Neuronal stem cell (in vitro differentiated cells): Measurements from ENCODE around the gene MALRD1.

Source experiments
- DNase-seq: peaks from one replicate; pipeline ENCODE4 v3.0.0-alpha.2; 2013; ENCODE audit warnings: low spot score
- H2AFZ ChIP-seq: one replicate; pipeline ENCODE4 v1.6.1; 2013; ENCODE audit warnings: mild to moderate bottlenecking, low read length, inconsistent platforms
- H2AK5ac ChIP-seq: 2 replicates; pipeline ENCODE4 v1.6.1; 2013; ENCODE audit warnings: low read depth, mild to moderate bottlenecking, inconsistent platforms, low read length, moderate library complexity, mixed read lengths
- H2BK120ac ChIP-seq: 2 replicates; pipeline ENCODE4 v1.6.1; 2013; ENCODE audit warnings: low read depth, mild to moderate bottlenecking, inconsistent platforms, low read length, moderate library complexity, mixed read lengths
- H2BK12ac ChIP-seq: one replicate; pipeline ENCODE4 v1.6.1; 2013; ENCODE audit warnings: low read length, inconsistent platforms
- H2BK15ac ChIP-seq: 2 replicates; pipeline ENCODE4 v1.6.1; 2013; ENCODE audit warnings: mild to moderate bottlenecking, low read length, inconsistent platforms, mixed read lengths
- H2BK5ac ChIP-seq: one replicate; pipeline ENCODE4 v1.6.1; 2013; ENCODE audit warnings: inconsistent platforms, mild to moderate bottlenecking, low read length, moderate library complexity
- H3K14ac ChIP-seq: one replicate; pipeline ENCODE4 v1.6.1; 2013; ENCODE audit warnings: low read length, inconsistent platforms
- H3K18ac ChIP-seq: 2 replicates; pipeline ENCODE4 v1.6.1; 2013; ENCODE audit warnings: low read length, inconsistent platforms
- H3K23ac ChIP-seq: 2 replicates; pipeline ENCODE4 v1.6.1; 2013; ENCODE audit warnings: low read depth, mild to moderate bottlenecking, mixed read lengths, low read length, inconsistent platforms; ENCODE audit not compliant: poor library complexity
- H3K27ac ChIP-seq: replicated peaks from 3 replicates; pipeline ENCODE4 v1.5.1; 2013; ENCODE audit warnings: low read length, inconsistent platforms
- H3K27me3 ChIP-seq, 3 experiments: 2 replicates each; pipeline ENCODE4 v1.6.1; 2013; ENCODE audit warnings: low read length in 3 of 3, mild to moderate bottlenecking in 2 of 3, inconsistent platforms in 1 of 3, low read depth in 1 of 3, mixed read lengths in 1 of 3, moderate library complexity in 1 of 3; ENCODE audit not compliant: control insufficient read depth in 3 of 3, insufficient read depth in 3 of 3
- H3K36me3 ChIP-seq, 2 donors: replicated peaks in 1 of 2; 2 replicates each; pipeline ENCODE4 v1.6.1; 2013; ENCODE audit warnings: low read length in 2 of 2; ENCODE audit not compliant: control insufficient read depth in 2 of 2, insufficient read depth in 2 of 2
- H3K4ac ChIP-seq: 2 replicates; pipeline ENCODE4 v1.6.1; 2013; ENCODE audit warnings: inconsistent platforms, mild to moderate bottlenecking, low read length, moderate library complexity
- H3K4me1 ChIP-seq, 2 donors: 1 replicate in 1 of 2; 2 replicates in 1 of 2; pipeline ENCODE4 v1.6.1; 2013; ENCODE audit warnings: low read length in 2 of 2, low read depth in 1 of 2; ENCODE audit not compliant: control insufficient read depth in 2 of 2, insufficient read depth in 1 of 2
- H3K4me2 ChIP-seq: one replicate; pipeline ENCODE4 v1.6.1; 2013; ENCODE audit warnings: mild to moderate bottlenecking, low read length, inconsistent platforms; ENCODE audit not compliant: insufficient read depth, poor library complexity, severe bottlenecking
- H3K4me3 ChIP-seq, 2 donors: 2 replicates each; pipeline ENCODE4 v1.5.1; 2013; ENCODE audit warnings: low read length in 2 of 2, mild to moderate bottlenecking in 2 of 2, inconsistent platforms in 1 of 2, moderate library complexity in 1 of 2
- H3K79me1 ChIP-seq: one replicate; pipeline ENCODE4 v1.6.1; 2013; ENCODE audit warnings: low read depth, mild to moderate bottlenecking, inconsistent platforms, low read length, moderate library complexity
- H3K9ac ChIP-seq: one replicate; pipeline ENCODE4 v1.6.1; 2013; ENCODE audit warnings: mild to moderate bottlenecking, low read depth, low read length, inconsistent platforms; ENCODE audit not compliant: poor library complexity
- H3K9me3 ChIP-seq, 2 donors: replicated peaks in 1 of 2; 2 replicates each; pipeline versions ENCODE3 to v1.6.1; 2013; ENCODE audit warnings: low read length in 2 of 2, mild to moderate bottlenecking in 2 of 2, inconsistent platforms in 1 of 2, low read depth in 1 of 2, mixed read lengths in 1 of 2, moderate library complexity in 1 of 2; ENCODE audit not compliant: control insufficient read depth in 2 of 2, insufficient read depth in 1 of 2
- H4K8ac ChIP-seq: one replicate; pipeline ENCODE4 v1.6.1; 2013; ENCODE audit warnings: low read depth, mild to moderate bottlenecking, inconsistent platforms, low read length, moderate library complexity
- H4K91ac ChIP-seq: one replicate; pipeline ENCODE4 v1.6.1; 2013; ENCODE audit warnings: low read length, low read depth, mild to moderate bottlenecking, inconsistent platforms; ENCODE audit not compliant: poor library complexity
- WGBS, 2 donors: extraction: QIAGEN DNeasy Blood & Tissue Kit; methylation state at CpG; one replicate each; pipeline ENCODE4 v1.1.7; 2013; ENCODE audit warnings: missing lambda C conversion rate in 2 of 2, mixed read lengths in 1 of 2; ENCODE audit not compliant: insufficient read length in 2 of 2, insufficient replicate concordance in 1 of 2; ENCODE audit errors: extremely low coverage in 2 of 2; 5-methylcytosine and 5-hydroxymethylcytosine counted together

MALRD1 gene

GRCh38 chr10:19169041-19169440, 120.4 kb downstream of the MALRD1 start:
- H2BK5ac ChIP-seq: no peak overlapping the region
- H2AFZ ChIP-seq: no peak overlapping the region
- no peak overlapping the region for H4K91ac ChIP-seq
- H2AK5ac ChIP-seq: no peak overlapping the region
- H3K27ac ChIP-seq: no peak overlapping the region
- no peak overlapping the region for H3K4me2 ChIP-seq
- no peak overlapping the region for H4K8ac ChIP-seq
- H3K14ac ChIP-seq: no peak overlapping the region
- H3K27me3 ChIP-seq: no peaks in the 10 kb centered on the region
- H3K36me3 ChIP-seq: no peaks in the 10 kb centered on the region
- no peak overlapping the region for H3K4ac ChIP-seq
- no peaks in the 10 kb centered on the region for H3K9me3 ChIP-seq
- no peak overlapping the region for H2BK120ac ChIP-seq
- H3K4me3 ChIP-seq: no peak overlapping the region
- no peak overlapping the region for H3K9ac ChIP-seq
- no peak overlapping the region for H2BK12ac ChIP-seq
- no peak for DNase-seq
- no peak overlapping the region for H3K18ac ChIP-seq
- WGBS, 2 donors: no CpG with 5 or more reads among the region's 2 CpGs
- no peaks in the 10 kb centered on the region for H3K4me1 ChIP-seq
- no peak overlapping the region for H3K23ac ChIP-seq
- H2BK15ac ChIP-seq: no peak overlapping the region
- no peaks in the 10 kb centered on the region for H3K79me1 ChIP-seq

- WGBS, 2 donors: no CpG with 5 or more reads among the region's 2 CpGs
- Histone ChIP-seq H3K36me3 (no peaks in the 10 kb centered on the region), H2BK15ac (no peak overlapping the region), H2BK120ac (no peak overlapping the region), H3K4me1 (no peaks in the 10 kb centered on the region), H2AK5ac (no peak overlapping the region), H4K91ac (no peak overlapping the region), H3K4ac (no peak overlapping the region), H2AFZ (no peak overlapping the region), H4K8ac (no peak overlapping the region), H3K14ac (no peak overlapping the region), H3K23ac (no peak overlapping the region), H3K4me3 (no peak overlapping the region), H3K9me3 (no peaks in the 10 kb centered on the region), H3K27me3 (no peaks in the 10 kb centered on the region), H3K27ac (no peak overlapping the region), H3K4me2 (no peak overlapping the region), H2BK12ac (no peak overlapping the region), H3K9ac (no peak overlapping the region), H3K18ac (no peak overlapping the region), H2BK5ac (no peak overlapping the region), H3K79me1 (no peaks in the 10 kb centered on the region)
- no peak for DNase-seq
Observed at GRCh38 chr10:19169684-19170083, 121.1 kb downstream of the MALRD1 start.

- Histone ChIP-seq H3K4ac (no peak overlapping the region), H3K27me3 (no peaks in the 10 kb centered on the region), H3K14ac (no peak overlapping the region), H2AK5ac (no peak overlapping the region), H3K27ac (no peak overlapping the region), H4K91ac (no peak overlapping the region), H3K4me2 (no peak overlapping the region), H2BK120ac (no peak overlapping the region), H3K79me1 (peaks cover 2% of the 10 kb centered on the region), H2BK5ac (no peak overlapping the region), H3K4me1 (peaks cover 0 to 2% of the 10 kb centered on the region in 2 donors), H3K9ac (no peak overlapping the region), H3K36me3 (no peaks in the 10 kb centered on the region), H2BK15ac (no peak overlapping the region), H2AFZ (no peak overlapping the region), H3K4me3 (no peak overlapping the region), H3K18ac (no peak overlapping the region), H3K23ac (no peak overlapping the region), H2BK12ac (no peak overlapping the region), H4K8ac (no peak overlapping the region), H3K9me3 (peaks cover 0 to 2% of the 10 kb centered on the region in 2 donors)
- no CpG with 5 or more reads among the region's 8 CpGs for WGBS, 2 donors
- DNase-seq: no peak
Observed at GRCh38 chr10:19178675-19179074, 130.1 kb downstream of the MALRD1 start.

GRCh38 chr10:19184891-19185290, 136.3 kb downstream of the MALRD1 start:
- Histone ChIP-seq H3K4me3 (no peak overlapping the region), H3K27me3 (no peaks in the 10 kb centered on the region), H2AK5ac (no peak overlapping the region), H3K36me3 (no peaks in the 10 kb centered on the region), H4K91ac (no peak overlapping the region), H3K9me3 (no peaks in the 10 kb centered on the region), H4K8ac (no peak overlapping the region), H3K23ac (no peak overlapping the region), H2BK12ac (no peak overlapping the region), H3K4me2 (no peak overlapping the region), H2AFZ (no peak overlapping the region), H3K79me1 (no peaks in the 10 kb centered on the region), H3K9ac (no peak overlapping the region), H2BK120ac (no peak overlapping the region), H3K27ac (no peak overlapping the region), H3K18ac (no peak overlapping the region), H2BK5ac (no peak overlapping the region), H2BK15ac (no peak overlapping the region), H3K4me1 (no peaks in the 10 kb centered on the region), H3K14ac (no peak overlapping the region), H3K4ac (no peak overlapping the region)
- no peak for DNase-seq
- no CpG with 5 or more reads among the region's 2 CpGs for WGBS, 2 donors
